Activated T-helper 9 cell treated with anti-CD3 and anti-CD28 coated beads, Interleukin-2, amount 50 U/mL, for 16 hours (primary cell): ENCODE data around the gene VMP1.
"Not testable (repeated sequence)": the region's sequence is repeated elsewhere in the genome, so short reads cannot be mapped to it uniquely, and the experiment has no call there.

Source experiments
- DNase-seq: peaks from one replicate; pipeline ENCODE4 v3.0.0-alpha.2; 2020; ENCODE audit warnings: low read depth

Gene VMP1

DNA sequence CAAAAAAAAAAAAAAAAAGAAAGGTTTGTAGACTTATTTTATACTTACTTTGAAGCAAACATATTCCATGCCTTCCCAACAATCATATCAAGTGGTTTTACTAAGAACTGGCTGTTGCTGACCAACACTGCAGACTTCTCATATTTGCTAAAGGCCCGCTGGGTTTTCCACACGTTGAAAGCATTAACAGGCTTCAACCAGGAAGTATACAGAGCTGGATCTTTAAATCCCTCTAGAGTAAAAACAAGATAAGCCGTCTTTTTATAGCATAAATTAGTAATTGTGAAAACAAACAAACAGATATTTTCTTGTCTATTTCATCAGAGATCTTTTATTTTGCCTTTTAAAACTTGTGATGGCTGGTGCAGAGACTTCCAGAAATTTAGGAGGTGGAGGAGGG, 156.2 kb downstream of the VMP1 start:
- DNase-seq, result no peak

DNA sequence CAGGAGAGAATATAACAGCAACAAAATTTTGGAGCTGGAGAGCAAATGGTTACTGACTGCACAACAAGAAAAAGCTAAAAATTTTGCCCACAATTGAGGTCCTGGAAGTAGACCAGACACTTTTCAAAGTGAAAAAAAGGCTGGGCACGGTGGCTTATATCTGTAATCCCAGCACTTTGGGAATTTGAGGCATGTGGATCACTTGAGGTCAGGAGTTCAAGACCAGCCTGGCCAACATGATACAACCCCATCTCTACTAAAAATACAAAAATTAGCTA, 162.4 kb downstream of the VMP1 start:
- DNase-seq, result no peak

DNA sequence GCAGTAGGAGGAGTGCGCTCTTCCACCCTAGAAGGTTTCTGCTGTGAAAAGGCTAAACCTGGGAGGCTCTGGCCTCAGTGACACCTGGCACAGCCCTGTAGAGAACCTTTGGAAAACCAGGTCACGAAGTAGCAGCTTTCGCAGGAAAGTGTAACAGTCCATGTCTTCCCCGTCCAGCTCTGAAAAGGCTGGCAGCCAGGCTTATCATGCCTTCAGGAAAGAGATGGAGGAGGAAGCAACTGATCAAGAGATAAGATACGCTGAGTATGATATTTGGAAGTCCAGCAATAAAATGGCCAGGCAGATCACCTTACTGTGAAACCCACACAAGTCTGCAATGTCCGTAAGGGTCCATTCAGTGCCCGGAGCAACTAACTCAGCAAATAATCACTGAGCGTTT, 163.0 kb downstream of the VMP1 start:
- DNase-seq, result no peak

- no peak for DNase-seq
Measured at GRCh38 chr17:59872351-59872750, 164.9 kb downstream of the VMP1 start.

DNA sequence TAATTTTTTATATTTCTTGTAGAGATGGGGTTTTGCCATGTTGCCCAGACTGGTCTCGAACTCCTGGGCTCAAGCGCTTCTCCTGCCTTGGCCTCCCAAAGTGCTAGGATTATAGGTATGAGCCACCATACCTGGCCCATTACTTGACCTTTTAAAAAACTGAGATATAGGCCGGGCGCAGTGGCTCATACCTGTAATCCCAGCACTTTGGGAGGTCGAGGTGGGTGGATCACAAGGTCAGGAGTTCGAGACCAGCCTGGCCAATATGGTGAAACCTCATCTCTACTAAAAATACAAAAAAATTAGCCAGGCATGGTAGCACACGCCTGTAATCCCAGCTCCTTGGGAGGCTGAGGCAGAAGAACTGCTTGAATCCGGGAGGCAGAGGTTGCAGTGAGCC, 166.0 kb downstream of the VMP1 start:
- DNase-seq, result not testable (repeated sequence)

DNA sequence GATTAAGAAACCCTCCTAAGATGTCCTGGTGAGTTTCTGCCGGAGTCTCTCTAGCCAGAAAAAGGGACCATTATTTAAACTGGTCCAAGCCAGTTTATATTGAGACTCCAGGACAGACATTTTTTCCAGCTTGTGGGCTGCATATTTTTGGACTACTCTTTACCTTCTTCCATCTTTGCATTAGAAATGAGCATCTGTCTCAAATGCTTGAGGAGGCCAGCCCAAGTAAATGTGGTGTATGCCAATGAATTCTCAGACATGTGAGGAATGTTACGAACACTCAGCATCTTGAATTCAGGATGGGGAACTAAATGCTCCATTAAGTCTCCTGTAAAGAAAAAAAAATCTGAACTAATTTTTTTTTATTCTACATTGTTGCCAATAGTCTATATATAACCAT, 166.9 kb downstream of the VMP1 start:
- DNase-seq, result no peak

- no peak for DNase-seq
Measured at GRCh38 chr17:59876107-59876506, 168.7 kb downstream of the VMP1 start.

- DNase-seq, result no peak
Measured at GRCh38 chr17:59877965-59878364, 170.5 kb downstream of the VMP1 start.

GRCh38 chr17:59878624-59879023, 171.2 kb downstream of the VMP1 start:
- DNase-seq, result no peak

GRCh38 chr17:59884861-59885260, 177.4 kb downstream of the VMP1 start:
- DNase-seq, result no peak

- DNase-seq, result no peak
Measured at GRCh38 chr17:59888145-59888750, 180.8 kb downstream of the VMP1 start.

DNA sequence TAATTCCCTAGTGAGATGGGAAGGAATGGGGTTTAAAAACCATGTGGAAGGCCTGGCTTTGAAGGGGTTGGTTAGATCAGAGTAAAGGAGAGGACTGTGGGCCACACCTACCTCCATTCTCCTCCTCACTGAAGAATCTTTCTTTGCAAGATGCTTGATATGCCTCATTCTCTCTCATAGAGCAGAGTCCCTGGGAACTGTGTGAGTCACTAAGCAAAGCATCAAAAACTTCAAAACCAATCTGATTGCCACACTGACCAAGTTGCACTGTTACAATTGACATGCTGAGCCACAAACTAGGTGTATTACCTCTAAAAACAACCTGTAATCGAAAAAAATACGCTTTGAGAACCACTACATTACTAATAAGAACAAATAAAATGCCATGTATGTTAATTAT, 183.3 kb downstream of the VMP1 start:
- no peak for DNase-seq
